HG03558 (cell line): ENCODE results near the gene NSMCE3.
"Not testable (repeated sequence)": the region's sequence is repeated elsewhere in the genome, so short reads cannot be mapped to it uniquely, and the experiment has no call there.

Source experiments
- ATAC-seq: cut with Tn5 transposase; IDR thresholded peaks from one replicate; pipeline ENCODE4 v1.9.1; 2021; ENCODE audit warnings: moderate number of reproducible peaks; ENCODE audit not compliant: unreplicated experiment; ENCODE audit errors: extremely low read depth

The NSMCE3 gene

DNA sequence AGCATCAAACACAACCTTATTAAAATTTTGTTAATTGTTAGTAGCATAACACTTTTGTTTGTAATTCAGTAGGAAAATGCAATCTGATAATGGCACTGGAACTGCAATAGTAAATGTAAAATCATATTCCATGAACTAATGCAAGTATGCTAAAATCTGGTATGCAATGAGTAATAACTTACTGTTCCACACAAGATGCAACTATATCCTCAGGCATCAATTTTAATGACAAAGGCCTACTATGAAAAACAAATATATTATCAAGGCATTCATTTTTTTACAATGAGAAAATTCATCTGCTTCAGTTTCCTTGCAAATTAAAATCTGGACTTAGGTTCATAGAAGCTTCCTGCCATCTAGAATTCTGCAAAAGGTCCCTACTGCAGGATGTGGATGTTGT is 1.4 kb upstream of the NSMCE3 start:
- ATAC-seq: no peak

DNA sequence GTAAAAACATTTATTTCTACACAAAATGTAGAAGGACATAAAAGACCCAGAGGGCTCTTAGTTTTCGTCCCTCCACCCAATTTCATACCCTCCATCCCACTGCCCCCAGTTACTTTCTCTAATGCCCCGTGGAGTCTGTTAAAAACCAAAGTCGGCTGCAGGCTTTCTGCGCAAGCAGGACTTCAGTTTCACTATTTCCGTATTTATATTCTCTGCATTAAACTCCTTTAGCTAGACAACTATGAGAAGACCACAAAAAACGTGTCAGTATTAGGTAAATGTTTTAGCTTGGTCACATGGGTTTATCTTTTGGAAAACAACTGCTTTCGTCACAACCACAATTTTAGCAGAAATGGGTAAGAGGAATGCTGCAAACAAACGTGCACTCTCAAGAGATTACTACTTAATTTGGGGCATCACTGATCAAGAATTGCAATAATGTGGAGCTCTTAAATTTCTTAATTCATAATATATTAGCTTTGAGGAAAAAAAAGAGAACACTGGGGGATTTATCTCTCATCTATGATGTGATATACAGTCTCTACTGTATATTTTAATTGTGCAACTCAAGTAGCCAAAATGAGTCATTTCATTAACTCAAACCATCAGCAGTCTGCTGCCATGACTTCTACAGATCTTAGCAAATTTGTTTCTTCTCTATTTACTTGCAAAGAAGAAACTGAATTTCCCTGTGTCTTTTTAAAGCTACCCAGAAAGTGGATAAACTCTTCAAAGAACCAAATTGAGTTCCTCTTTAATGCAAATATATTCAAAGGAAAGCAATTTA is 740 bp upstream of the NSMCE3 start:
- no peak for ATAC-seq

DNA sequence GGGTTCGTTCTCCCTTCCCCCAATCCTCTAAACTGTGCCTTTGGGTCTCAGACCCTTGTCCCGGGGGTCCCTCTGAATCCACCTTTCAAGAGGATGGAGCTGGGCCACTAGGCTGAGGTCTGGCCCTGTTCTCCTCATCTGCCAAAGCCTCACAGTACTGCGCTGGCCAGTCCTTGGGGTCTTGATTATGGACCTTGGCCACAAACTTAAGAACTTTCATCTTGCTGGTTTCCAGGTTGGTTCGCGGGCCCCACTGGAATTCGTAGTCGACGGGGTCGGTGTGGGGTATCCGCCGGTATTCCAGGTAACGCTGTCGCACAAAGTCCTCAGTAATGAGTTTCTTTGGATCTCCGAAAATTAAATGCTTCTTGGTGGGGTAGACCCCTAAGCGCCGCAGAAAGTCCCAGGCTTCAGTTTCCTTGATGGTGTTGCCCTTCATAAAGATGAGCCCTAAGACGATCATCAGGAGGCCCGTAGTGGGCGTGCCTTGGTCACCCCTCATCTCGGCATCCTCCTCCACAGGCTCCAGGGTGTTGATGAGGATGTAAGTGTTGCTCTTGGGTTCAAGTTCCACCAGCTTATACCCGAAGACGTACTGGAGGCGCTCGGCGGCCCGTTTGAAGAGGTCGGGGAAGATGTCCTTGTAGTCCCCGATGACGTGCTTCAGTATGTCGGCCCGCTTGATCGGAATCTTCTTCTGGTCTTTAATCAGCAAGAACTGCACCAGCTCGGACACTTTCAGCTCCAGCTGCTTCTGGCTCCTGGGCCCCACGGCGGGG is 727 bp downstream of the NSMCE3 start:
- no peak for ATAC-seq

DNA sequence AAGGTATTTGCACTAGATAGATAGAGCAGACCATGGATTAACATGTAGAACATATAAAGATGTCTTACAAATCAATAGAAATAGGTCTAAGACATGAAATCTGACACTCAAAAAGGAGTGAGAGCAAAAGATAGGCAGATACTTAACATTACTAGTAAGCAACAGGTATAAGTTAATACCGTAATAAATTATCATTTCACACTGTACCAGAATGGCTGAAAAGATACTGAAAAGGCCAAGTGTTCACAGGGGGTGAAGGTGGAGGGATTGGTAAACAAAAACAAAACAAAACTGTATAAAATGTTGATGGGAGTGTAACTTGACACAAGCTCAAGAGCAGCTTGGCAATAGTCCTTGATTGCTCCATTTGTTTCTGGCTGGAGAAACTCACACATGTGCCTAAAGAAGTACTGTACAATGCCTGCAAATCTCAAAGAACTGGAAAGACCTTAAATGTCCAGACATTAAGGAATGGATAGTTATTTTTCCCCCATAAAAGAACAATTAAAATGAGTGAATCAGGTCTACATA is 3.5 kb downstream of the NSMCE3 start:
- ATAC-seq: no peak

DNA sequence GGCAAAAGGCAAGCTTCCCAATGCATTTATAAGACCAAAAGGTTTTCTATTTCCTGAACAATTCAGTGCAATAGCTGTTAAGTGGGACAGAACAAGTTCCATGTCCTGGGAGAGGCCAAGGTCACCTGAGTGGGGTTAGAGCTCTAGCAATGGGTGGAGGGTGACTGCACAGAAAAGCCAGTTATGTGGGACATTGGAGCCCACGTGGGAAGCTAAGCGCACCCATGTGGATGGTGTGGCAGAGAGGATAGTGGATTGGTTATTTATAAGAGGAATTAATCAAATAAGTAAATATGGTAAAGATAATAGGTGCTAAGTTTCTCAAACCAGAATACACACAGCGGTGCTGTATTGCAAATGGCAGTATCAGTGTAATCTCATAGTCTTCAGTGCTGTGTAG is 6.3 kb downstream of the NSMCE3 start:
- ATAC-seq: no peak

DNA sequence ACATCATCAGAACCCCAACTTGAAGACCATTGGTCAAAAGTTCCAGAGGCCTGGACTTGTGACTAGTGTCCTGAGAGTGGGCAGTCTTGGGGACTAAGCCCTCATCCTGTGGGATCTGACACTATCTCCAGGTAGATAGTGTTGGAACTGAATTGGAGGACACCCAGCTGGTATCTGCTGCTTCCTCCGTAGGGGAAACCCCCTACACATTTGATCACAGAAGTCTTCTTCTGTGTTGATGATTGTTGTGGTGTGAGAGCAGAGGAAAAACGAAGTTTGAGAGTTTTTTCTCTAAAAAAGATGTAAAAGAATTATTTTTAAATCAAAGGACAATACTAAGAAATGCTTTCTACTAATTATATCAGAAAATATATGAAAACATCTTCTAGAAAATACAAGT is 6.9 kb downstream of the NSMCE3 start:
- ATAC-seq: no peak

DNA sequence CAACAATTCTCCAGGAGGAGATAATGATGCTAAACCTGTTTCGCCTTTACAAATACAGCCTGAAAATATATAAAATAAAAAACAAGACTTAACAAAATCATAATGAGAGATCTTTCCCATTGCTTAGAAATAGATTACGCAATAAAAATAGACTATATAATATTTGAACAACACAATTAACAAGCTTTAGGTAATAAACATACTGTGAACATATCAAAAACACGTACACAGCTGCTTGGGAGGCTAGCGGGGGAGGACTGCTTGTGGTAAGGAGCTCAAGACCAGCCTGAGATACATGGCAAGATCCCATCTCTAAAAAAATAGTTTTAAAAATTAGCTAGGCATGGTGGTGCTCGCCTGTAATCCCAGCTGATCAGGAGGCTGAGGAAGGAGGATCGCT is 8.7 kb downstream of the NSMCE3 start:
- ATAC-seq: no peak

DNA sequence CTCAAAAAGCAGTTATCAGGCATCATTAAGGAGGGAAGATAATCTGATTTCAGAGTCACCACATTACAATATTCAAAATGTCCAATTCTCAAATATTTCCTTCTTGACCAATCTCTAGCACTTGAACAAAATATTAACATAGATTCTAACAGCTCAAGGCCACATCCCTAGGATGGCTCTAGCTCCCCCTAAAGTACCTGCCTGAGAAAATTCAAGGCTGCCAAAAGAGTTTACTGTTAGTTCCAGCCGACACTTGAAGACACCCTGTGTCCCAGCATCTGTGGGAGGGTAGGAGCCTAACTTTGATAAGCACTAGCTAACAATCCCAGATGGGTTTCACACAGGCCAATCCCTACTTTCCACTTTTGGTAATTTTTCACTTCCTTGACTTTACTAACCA is 10.4 kb downstream of the NSMCE3 start:
- no peak for ATAC-seq

DNA sequence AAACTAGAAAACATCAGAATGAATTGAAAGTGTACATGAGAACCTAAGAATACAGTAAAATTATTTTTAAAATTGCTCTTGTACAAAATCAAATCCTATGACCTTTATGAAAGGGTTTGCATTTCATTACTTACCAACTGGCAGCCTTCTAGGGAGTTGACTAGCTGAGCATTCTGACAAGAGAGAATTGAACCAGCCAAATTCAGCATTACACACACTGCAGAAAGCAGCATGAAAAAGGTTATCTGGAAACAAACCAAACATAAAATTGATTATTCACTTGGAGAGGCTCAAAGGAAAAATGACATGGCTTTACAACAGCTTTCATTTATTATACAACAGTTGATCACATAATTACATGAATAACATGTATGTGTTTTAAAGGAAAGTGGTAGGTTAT is 17.4 kb downstream of the NSMCE3 start:
- no peak for ATAC-seq

DNA sequence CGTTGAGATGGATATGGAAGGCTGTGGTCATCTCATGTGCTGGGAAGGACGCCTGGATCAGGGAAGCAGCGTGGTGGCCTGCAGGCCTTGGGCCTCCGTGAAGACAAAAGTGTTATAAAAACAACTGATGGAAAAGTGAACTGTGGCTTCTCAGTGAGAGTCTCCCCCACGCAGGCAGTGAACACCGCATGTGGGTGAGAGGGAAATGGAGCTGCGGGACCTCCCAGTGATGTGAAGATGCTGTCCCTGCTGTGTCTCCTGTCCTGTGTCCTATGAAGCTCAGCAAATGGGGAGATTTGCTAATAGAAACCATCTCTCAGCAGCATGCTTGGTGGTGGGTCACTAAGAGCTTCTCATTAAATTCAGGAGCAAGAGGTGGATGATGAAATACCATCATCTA is 25.1 kb downstream of the NSMCE3 start:
- ATAC-seq: no peak

DNA sequence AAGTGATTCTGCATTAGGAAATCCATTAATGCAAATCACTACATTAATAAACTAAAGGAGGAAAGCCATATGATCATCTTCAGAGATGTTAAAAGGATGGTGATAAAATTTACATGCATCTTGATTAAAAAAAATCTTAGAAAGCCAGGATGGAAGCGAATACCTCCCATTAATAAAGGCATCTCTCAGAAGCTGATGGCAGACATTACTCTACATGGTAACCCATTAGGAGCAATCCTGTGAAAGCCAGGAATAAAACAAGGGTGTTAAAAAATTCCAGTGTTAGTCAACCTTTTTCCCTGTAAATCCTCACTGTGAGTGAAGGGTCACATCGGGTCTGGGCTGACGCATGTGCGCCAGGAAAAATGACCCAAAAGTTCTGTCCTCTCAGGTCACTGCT is 25.5 kb downstream of the NSMCE3 start:
- no peak for ATAC-seq

DNA sequence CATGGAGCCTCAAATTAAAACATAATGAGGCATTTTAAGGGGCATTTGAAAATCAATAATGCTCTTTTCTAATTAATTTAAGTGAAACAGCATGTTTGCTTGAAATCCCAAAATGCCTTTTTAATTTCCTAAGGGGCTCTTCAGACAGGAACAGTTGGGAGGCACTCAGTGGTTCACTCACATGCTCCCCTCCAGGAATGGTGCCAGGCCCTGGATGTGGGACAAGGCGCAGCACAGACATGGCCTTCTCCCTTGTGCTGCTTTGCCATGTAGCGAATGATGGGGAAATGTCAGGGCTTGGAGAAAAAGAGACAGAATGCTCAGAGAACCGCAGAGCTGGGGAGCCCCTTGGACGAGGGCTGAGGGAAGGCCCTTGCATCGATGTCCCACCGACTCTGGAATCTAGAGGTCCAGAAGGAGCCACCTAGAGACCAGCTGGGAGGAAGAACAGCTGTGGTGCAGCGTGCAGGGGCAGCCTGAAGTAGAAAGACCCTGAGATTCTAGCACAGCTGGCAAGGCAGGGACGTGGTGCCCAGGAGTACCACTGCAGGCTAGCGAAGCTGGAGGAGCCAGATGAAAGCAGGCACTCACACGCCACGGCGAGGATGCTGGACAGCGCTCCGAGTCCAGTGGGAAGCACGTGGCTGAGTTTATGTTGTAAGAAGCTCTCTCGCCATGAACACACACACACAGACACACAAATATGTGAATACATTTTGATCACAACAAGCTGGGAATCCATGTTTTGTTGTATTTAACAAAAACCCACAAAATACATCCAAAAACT is 27.0 kb downstream of the NSMCE3 start:
- ATAC-seq: no peak

DNA sequence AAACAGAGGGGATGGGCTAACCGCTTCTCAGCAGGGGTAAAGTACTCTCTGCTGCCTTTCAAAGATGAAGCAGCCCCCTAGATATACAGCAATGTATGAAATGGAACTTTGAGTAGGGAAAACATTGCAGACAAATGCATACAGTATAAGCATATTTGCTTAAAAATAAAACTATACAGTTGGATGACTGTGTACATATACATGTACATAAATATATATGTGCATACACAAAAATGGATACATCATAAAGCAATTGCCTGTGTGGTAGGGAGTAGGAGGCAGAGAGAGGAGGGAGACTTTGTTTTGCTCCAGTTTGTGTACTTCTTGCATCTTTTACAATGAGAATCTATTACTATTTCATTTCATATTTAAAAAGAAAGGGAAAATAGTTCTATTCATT is 28.4 kb downstream of the NSMCE3 start:
- ATAC-seq: no peak

DNA sequence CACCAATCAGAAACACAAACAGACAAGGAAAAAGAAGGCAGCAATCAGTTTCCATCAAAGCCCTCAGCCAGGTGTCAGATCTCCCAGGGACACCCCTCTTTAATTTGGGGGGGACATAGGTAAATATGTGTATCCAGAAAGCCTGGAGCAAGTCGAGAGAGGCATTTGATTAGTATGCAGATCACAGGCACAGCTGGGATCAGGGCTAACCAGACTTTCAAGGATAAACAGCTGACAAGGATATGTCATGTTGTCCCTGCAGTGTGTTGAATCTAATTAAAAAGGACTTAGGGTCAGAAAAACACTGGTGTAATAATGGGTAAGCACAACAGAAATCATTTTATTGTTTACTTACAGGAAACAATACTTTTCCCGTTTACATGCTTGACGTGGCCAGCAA is 30.2 kb downstream of the NSMCE3 start:
- ATAC-seq: no peak

DNA sequence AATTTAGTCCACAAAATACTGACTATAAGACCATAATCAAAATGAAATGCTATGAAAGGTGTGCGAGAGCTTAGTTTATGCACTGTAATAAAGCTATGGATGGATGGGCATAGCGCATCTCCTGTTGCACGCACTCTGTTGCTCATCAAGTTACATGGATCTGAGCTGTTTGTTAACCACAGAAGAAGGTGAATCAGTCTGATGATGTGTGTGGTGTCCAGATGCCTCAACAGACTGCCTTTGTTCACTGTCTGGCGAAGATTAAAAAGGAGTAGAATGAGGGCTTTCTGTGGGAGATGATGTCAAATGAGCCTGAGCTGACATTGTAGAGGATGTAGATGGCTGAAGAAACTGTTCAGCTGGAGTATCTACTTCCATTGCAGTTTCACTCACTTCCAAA is 36.1 kb downstream of the NSMCE3 start:
- ATAC-seq: no peak

DNA sequence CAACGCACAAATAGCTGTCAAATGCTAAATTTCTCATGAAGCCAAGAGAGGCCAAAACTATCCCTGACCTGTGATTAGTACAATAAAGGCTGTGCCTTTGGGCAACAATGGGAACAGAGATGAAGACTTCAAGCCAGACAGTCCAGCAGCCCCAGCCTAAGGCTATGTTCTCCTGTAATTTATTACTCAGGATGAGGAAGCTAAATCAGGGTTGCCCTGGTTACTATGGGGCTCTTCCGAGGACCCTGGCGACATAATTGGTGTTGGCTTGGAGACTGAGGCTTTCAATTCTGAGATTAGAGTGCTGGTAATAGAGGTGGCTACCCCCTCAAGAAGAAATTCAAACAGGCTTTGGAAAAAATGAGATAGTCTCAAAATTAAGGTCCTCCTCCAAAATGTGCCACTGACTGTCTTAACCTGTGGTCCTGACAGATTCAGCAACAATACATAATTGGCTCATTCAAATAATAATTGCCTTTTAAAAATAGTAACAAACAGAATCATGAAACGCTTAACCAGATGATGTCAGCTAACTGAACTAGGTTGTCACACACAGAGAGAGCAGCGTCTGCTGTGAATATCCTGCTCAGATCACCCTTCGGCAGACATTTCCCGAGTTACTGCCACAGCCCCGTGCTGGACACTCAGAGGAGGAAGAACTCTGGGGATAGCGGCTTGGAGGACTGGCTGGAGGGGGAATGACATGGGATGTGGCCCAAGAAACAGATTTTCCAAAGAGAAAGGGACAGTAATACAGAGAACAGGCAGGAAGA is 43.0 kb downstream of the NSMCE3 start:
- ATAC-seq: no peak

DNA sequence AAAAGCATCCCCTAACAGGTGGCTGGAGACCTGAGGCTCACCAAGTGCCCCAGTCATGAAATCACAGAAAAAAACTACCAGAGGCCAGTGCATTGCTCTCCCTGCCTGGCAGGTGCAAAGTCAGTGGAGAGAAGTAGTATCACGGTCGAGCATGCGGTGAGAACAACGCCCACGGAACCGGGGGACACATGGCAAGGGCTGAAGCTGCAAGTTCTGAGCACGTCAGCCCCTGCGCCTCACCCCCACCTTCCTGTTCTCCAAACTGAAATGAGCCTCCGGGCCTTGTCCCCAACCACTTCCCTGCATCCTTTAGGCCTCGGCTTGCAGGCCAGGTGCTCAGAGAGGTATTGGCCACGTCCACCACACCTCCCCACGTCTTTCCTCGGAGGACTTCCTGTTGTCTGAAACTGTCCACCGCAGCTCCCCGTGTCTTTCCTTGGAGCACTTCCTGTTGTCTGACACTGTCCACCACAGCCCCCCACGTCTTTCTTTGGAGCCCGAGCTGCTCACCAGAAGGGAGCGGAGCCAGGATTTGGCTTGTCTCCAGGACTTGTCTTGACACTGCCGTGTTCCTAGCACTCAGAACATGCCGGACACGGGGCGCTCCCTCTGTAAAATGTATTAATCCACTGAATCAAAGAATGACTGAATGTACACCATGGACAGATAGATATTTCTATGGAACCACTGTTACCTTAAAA is 43.9 kb downstream of the NSMCE3 start:
- no peak for ATAC-seq

DNA sequence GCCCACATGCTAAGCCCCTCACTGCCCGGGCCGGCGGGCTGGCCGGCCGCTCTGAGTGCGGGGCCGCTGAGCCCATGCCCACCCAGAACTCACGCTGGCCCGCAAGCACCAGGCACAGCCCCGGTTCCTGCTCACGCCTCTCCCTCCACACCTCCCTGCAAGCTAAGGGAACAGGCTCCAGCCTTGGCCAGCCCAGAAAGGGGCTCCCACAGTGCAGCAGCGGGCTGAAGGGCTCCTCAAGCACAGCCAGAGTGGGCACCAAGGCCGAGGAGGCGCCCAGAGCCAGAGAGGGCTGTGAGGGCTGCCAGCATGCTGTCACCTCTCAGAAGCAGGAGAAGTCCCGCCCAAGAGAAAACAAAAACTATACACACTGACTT is 44.6 kb downstream of the NSMCE3 start:
- ATAC-seq: not testable (repeated sequence)

DNA sequence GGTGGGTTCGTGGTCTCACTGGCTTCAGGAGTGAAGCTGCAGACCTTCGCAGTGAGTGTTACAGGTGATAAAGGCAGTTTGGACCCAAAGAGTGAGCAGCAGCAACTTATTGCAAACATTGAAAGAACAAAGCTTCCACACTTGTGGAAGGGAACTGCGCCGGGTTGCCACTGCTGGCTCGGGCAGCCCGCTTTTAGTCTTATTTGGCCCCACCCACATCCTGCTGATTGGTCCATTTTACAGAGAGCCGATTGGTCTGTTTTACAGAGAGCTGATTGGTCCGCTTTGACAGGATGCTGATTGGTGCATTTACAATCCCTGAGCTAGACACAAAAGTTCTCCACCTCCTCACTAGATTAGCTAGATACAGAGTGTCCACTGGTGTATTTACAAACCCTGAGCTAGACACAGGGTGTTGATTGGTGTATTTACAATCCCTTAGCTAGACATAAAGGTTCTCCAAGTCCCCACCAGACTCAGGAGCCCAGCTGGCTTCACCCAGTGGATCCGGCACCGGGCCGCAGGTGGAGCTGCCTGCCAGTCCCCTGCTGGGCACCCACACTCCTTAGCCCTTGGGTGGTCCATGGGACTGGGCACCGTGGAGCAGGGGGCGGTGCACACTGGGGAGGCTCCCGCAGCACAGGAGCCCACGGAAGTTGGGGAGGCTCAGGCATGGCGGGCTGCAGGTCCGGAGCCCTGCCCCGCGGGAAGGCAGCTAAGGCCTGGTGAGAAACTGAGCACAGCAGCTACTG is 45.2 kb downstream of the NSMCE3 start:
- ATAC-seq: not testable (repeated sequence)
